GM12873 (cell line): ENCODE results near the gene IMPDH1.

Source experiments
- CTCF ChIP-seq: IDR thresholded peaks from 2 replicates; pipeline ENCODE4 v1.5.1; 2012; ENCODE audit warnings: low read depth, mild to moderate bottlenecking, moderate library complexity, low read length, control low read depth; ENCODE audit not compliant: insufficient read depth; ENCODE audit errors: missing control alignments

The IMPDH1 gene

GRCh38 chr7:128361411-128362379, 48.1 kb downstream of the IMPDH1 start, which contains the start of gene PRRT4:
Gene PRRT4 (minus strand): TSS chr7:128361690.
- no peak for TF ChIP-seq CTCF

- TF ChIP-seq CTCF = no peak
Measured at GRCh38 chr7:128360359-128360678, 49.5 kb downstream of the IMPDH1 start.

- TF ChIP-seq CTCF = no peak
Measured at GRCh38 chr7:128359939-128360338, 49.8 kb downstream of the IMPDH1 start.

GRCh38 chr7:128359336-128359735, 50.4 kb downstream of the IMPDH1 start:
- TF ChIP-seq CTCF = no peak

- no peak for TF ChIP-seq CTCF
Measured at GRCh38 chr7:128358233-128358632, 51.5 kb downstream of the IMPDH1 start.

- TF ChIP-seq CTCF = no peak
Measured at GRCh38 chr7:128357217-128357613, 52.6 kb downstream of the IMPDH1 start.

GRCh38 chr7:128356546-128357216, 53.1 kb downstream of the IMPDH1 start:
- no peak for TF ChIP-seq CTCF
